Fibroblast of pulmonary artery (primary cell): ENCODE results near the gene ZNF486.
A peak's percentile ranks its signal among the peaks of the same experiment; 100 is the strongest.
"Not testable (repeated sequence)": the region's sequence is repeated elsewhere in the genome, so short reads cannot be mapped to it uniquely, and the experiment has no call there.

Source experiments
- DNase-seq: peaks from one replicate; pipeline ENCODE4 v3.0.0-alpha.2; 2010; ENCODE audit warnings: low read depth
- H3K4me3 ChIP-seq: replicated peaks from 2 replicates; pipeline ENCODE4 v1.5.1; 2011; ENCODE audit warnings: low read depth, mild to moderate bottlenecking, control low read depth, low read length, moderate library complexity
- TF ChIP-seq, protein P1 (sequence below): IDR thresholded peaks from 2 replicates; pipeline ENCODE4 v1.5.1; 2011; ENCODE audit warnings: mild to moderate bottlenecking, control low read depth, low read length, inconsistent platforms; ENCODE audit errors: missing control alignments

Gene ZNF486

DNA sequence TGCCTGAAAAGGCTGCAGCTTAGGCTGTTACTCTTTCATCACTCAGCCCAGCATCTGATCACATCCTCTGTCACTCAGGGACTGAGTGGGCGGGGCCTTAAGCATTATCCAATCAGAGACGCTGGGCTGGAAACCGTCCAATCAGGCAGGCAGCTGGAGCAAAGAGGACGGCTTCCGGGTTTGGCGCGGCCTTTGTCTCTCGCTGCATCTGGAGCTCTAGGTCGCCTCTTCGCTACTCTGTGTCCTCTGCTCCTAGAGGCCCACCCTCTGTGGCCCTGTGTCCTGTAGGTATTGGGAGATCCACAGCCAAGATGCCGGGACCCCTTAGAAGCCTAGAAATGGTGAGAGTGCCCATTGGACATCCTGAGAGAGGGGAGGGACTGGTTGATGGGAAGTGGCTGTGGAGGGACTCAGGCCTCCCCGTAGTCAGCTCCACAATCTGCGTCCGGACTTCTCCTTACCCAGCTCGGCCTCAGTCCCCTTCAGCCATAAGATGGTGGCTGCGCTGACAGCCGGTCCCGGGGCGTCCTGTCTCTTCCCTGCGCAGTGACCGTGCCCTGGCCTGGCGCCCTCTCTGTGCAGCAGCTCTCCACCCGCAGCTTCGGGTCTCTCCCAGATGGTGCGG, at the start of gene ZNF486:
ZNF486 (plus strand) TSS at position 195 of the 625 bp plus-strand sequence; CDS start at position 312, 117 bp downstream.
- TF ChIP-seq, protein P1, sequence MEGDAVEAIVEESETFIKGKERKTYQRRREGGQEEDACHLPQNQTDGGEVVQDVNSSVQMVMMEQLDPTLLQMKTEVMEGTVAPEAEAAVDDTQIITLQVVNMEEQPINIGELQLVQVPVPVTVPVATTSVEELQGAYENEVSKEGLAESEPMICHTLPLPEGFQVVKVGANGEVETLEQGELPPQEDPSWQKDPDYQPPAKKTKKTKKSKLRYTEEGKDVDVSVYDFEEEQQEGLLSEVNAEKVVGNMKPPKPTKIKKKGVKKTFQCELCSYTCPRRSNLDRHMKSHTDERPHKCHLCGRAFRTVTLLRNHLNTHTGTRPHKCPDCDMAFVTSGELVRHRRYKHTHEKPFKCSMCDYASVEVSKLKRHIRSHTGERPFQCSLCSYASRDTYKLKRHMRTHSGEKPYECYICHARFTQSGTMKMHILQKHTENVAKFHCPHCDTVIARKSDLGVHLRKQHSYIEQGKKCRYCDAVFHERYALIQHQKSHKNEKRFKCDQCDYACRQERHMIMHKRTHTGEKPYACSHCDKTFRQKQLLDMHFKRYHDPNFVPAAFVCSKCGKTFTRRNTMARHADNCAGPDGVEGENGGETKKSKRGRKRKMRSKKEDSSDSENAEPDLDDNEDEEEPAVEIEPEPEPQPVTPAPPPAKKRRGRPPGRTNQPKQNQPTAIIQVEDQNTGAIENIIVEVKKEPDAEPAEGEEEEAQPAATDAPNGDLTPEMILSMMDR, result no peak
- peak within 1 kb of the TSS; percentile 93 for H3K4me3 ChIP-seq
- DNase-seq, result peak; percentile 96

DNA sequence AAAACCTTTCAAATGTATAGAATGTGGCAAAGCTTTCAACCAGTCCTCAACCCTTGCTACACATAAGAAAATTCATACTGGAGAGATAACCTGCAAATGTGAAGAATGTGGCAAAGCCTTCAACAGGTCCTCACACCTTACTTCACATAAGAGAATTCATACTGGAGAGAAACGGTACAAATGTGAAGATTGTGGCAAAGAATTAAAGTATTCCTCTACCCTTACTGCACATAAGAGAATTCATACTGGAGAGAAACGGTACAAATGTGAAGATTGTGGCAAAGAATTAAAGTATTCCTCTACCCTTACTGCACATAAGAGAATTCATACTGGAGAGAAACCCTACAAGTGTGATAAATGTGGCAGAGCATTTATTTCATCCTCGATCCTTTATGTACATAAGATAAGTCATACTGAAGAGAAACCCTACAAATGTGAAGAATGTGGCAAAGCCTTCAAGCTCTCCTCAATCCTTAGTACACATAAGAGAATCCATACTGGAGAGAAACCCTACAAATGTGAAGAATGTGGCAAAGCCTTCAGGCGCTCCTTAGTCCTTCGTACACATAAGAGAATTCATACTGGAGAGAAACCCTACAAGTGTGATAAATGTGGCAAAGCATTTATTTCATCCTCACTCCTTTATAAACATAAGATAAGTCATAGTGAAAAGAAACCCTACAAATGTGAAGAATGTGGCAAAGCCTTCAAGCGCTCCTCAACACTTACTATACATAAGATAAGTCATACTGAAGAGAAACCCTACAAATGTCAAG, 48.8 kb upstream of the ZNF486 start:
- not testable (repeated sequence) for DNase-seq, H3K4me3 ChIP-seq

DNA sequence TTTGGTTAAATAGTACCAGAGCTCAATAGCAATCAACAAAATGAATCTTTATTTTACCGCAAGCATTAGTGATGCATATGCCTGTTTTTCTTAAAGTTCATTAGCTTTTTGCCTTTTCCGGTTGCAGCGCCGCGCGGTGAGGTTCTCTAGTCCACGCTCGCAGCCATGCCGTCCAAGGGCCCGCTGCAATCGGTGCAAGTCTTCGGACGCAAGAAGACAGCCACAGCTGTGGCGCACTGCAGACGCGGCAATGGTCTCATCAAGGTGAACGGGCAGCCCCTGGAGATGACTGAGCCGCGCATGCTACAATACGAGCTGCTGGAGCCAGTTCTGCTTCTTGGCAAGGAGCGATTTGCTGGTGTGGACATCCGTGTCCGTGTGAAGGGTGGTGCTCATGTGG, 42.1 kb upstream of the ZNF486 start:
- H3K4me3 ChIP-seq, result no peak overlapping the region
- no peak for DNase-seq
- TF ChIP-seq, protein P1, result no peak

DNA sequence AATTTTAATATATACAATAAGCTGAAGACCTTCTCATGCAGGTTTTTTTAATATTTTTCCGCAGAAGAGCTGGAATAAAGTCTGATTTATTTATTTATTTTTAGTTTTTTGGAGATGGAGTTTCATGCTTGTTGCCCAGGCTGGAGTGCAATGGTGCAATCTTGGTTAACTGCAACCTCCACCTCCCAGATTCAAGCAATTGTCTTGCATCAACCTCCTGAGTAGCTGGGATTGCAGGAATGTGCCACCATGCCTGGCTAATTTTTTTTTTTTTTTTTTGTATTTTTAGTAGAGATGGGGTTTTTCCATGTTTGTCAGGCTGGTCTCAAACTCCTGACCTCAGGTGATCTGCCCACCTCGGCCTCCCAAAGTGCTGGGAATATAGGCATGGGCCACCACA, 34.1 kb upstream of the ZNF486 start:
- not testable (repeated sequence) for H3K4me3 ChIP-seq, DNase-seq

DNA sequence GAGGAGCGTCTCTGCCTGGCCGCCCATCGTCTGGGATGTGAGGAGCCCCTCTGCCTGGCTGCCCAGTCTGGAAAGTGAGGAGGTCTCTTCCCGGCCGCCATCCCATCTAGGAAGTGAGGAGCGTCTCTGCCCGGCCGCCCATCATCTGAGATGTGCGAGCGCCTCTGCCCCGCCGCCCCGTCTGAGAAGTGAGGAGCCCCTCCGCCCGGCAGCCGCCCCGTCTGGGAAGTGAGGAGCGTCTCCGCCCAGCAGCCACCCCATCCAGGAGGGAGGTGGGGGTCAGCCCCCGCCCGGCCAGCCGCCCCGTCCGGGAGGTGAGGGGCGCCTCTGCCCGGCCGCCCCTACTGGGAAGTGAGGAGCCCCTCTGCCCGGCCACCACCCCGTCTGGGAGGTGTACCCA, 29.3 kb upstream of the ZNF486 start:
- H3K4me3 ChIP-seq, DNase-seq: not testable (repeated sequence)

DNA sequence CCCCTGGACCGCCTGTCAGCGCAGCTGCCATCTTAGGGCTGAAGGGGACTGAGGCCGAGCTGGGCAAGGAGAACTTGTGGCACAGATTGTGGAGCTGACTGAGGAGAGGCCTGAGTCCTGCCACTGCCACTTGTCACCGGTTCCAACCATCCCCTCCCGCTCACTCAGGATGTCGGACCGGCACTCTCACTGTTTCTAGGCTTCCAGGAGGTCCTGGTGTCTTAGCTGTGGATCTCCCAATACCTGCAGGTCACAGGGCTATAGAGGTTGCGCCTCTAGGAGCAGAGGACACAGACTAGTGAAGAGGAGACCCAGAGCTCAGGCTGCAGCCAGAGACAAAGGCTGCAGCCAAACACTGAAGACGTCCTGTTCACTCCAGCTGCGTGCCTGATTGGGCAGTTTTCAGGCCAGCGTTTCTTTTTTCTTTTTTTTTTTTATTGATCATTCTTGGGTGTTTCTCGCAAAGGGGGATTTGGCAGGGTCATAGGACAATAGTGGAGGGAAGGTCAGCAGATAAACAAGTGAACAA, 15.3 kb upstream of the ZNF486 start:
- no peak overlapping the region for H3K4me3 ChIP-seq
- no peak for DNase-seq
- TF ChIP-seq, protein P1, result no peak

DNA sequence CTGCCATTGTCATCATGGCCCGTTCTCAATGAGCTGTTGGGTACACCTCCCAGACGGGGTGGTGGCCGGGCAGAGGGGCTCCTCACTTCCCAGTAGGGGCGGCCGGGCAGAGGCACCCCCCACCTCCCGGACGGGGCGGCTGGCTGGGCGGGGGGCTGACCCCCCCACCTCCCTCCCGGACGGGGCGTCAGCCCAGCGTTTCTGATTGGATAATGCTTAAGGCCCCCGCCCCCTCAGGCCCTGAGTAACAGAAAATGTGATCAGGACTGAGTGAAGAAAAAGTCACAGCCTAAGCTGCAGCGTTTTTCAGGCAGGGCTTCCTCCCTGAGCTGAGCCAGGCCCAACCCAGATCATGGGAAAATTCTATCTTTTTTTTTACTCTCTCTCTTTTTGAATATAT, 14.5 kb upstream of the ZNF486 start:
- not testable (repeated sequence) for H3K4me3 ChIP-seq, DNase-seq

DNA sequence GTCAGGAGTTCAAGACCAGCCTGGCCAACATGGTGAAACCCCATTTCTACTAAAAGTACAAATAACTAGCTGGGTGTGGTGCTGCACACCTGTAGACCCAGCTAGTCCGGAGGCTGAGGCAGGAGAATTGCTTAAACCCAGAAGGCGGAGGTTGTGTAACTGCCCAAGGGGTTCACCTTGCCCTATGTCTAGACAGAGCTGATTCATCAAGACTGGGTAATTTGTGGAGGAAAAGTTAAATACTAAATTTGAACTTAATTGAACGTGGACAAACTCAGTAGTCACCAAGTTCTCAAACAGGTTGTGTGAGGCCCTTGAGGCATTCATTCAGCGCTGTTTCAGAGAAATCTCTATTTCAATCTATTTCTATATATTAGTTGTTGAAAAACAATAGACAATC, 13.7 kb upstream of the ZNF486 start:
- TF ChIP-seq, protein P1, result no peak
- no peak for DNase-seq
- no peak overlapping the region for H3K4me3 ChIP-seq

DNA sequence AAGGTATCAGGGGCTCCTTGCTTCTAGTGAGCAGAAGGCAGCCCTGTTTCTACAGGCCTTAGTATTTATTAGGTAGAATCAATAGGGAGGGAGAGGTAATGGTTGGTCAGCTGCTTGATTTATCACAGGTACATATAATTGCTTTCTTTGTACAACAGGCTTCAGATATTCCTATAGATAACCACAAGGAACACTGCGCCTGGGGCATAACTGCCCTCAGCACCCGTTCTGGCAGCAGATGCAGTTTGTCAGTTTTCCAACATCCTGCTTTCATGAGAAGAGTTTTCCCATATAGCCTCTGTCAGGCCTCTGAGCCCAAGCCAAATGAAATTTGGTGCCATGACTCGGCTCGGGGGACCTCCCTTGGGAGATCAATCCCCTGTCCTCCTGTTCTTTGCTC, 12.4 kb upstream of the ZNF486 start:
- TF ChIP-seq, protein P1, result no peak
- no peak overlapping the region for H3K4me3 ChIP-seq
- no peak for DNase-seq
